Activated CD4-positive, alpha-beta T cell treated with anti-CD3 and anti-CD28 coated beads, Interleukin-2, amount 10 ng/mL, durations not matched to agents 24 days and 14 days (primary cell): Measurements from ENCODE around the gene THYN1. TPM values are rescaled to one million over a fixed set of nuclear protein-coding genes. Genes with fewer than 3 reads are reported as not detected.
"Not testable (repeated sequence)": the region's sequence is repeated elsewhere in the genome, so short reads cannot be mapped to it uniquely, and the experiment has no call there.

Experiments used
- DNase-seq: peaks from one replicate; pipeline ENCODE4 v3.0.0; 2022
- H3K27ac Mint-ChIP-seq: one replicate; pipeline ENCODE4 v1.8.0; 2022; ENCODE audit warnings: mild to moderate bottlenecking, mixed read lengths
- H3K27me3 Mint-ChIP-seq: one replicate; pipeline ENCODE4 v1.8.0; 2022; ENCODE audit warnings: mixed read lengths
- H3K36me3 Mint-ChIP-seq: one replicate; pipeline ENCODE4 v1.8.0; 2022; ENCODE audit warnings: low read depth, mild to moderate bottlenecking, mixed read lengths
- H3K4me1 Mint-ChIP-seq: one replicate; pipeline ENCODE4 v1.8.0; 2021; ENCODE audit warnings: mixed read lengths
- H3K4me3 Mint-ChIP-seq: one replicate; pipeline ENCODE4 v1.8.0; 2022; ENCODE audit warnings: mild to moderate bottlenecking, moderate library complexity, mixed read lengths
- H3K9me3 Mint-ChIP-seq: one replicate; pipeline ENCODE4 v1.8.0; 2021; ENCODE audit warnings: mixed read lengths
- intact Hi-C: fragments of 100-400 bp; cut with micrococcal nuclease; formaldehyde crosslinking; loops from one replicate; pipeline ENCODE4 v1.15.1; 2023
- total RNA-seq: library from RNA; stranded (reverse); gene quantifications from 2 replicates; pipeline ENCODE4 v1.2.3, GENCODE V29; 2022

THYN1 gene
- total RNA-seq, 1 donor from 2014 or later = 69.1 TPM

- Mint-ChIP-seq H3K27me3 (no peaks in the 10 kb centered on the region), H3K36me3 (peaks cover 14% of the 10 kb centered on the region), H3K9me3 (no peaks in the 10 kb centered on the region), H3K27ac (no peak overlapping the region), H3K4me1 (peaks cover 41% of the 10 kb centered on the region), H3K4me3 (no peak overlapping the region)
- no peak for DNase-seq
- intact Hi-C loops = no loop called here
Observed at GRCh38 chr11:134267966-134268365, 14.8 kb upstream of the THYN1 start.

GRCh38 chr11:134267461-134267860 is 14.3 kb upstream of the THYN1 start:
- Mint-ChIP-seq H3K27me3 (no peaks in the 10 kb centered on the region), H3K4me1 (peaks cover 36% of the 10 kb centered on the region)
- intact Hi-C loops = no loop called here

GRCh38 chr11:134266841-134267251 is 13.7 kb upstream of the THYN1 start:
- H3K4me3 Mint-ChIP-seq = no peak overlapping the region
- H3K4me1 Mint-ChIP-seq = peaks cover 33% of the 10 kb centered on the region
- H3K27me3 Mint-ChIP-seq = no peaks in the 10 kb centered on the region
- DNase-seq = no peak
- no peaks in the 10 kb centered on the region for H3K9me3 Mint-ChIP-seq
- intact Hi-C loops = no loop called here
- peaks cover 18% of the 10 kb centered on the region for H3K36me3 Mint-ChIP-seq
- H3K27ac Mint-ChIP-seq = no peak overlapping the region

More at GRCh38 chr11:134267461-134267860, 14.3 kb upstream of the THYN1 start:
- no peak for DNase-seq
- Mint-ChIP-seq H3K9me3 (no peaks in the 10 kb centered on the region), H3K36me3 (peaks cover 17% of the 10 kb centered on the region), H3K27ac (no peak overlapping the region), H3K4me3 (no peak overlapping the region)

- no peak overlapping the region for H3K27ac Mint-ChIP-seq
- intact Hi-C loops = no loop called here
- no peaks in the 10 kb centered on the region for H3K9me3 Mint-ChIP-seq
- H3K4me1 Mint-ChIP-seq = peaks cover 30% of the 10 kb centered on the region
- no peak for DNase-seq
- H3K27me3 Mint-ChIP-seq = no peaks in the 10 kb centered on the region
- no peak overlapping the region for H3K4me3 Mint-ChIP-seq
- peaks cover 21% of the 10 kb centered on the region for H3K36me3 Mint-ChIP-seq
Observed at GRCh38 chr11:134266440-134266839, 13.3 kb upstream of the THYN1 start.

GRCh38 chr11:134264966-134265764 is 12.0 kb upstream of the THYN1 start:
- Mint-ChIP-seq H3K4me3 (no peak overlapping the region), H3K36me3 (peaks cover 26% of the 10 kb centered on the region), H3K27ac (no peak overlapping the region), H3K27me3 (no peaks in the 10 kb centered on the region), H3K9me3 (no peaks in the 10 kb centered on the region), H3K4me1 (peaks cover 22% of the 10 kb centered on the region)
- intact Hi-C loops = no loop called here
- DNase-seq = no peak

- no peaks in the 10 kb centered on the region for H3K27me3 Mint-ChIP-seq
- DNase-seq = peak; percentile 86
- peaks cover 13% of the 10 kb centered on the region for H3K4me1 Mint-ChIP-seq
- peaks cover 38% of the 10 kb centered on the region for H3K36me3 Mint-ChIP-seq
- no peak overlapping the region for H3K4me3 Mint-ChIP-seq
- H3K27ac Mint-ChIP-seq = no peak overlapping the region
- intact Hi-C loops = loop anchor here (1.0 kb wide), 1 partner anchor 8 kb away; no protein-coding TSS in a partner anchor
- no peaks in the 10 kb centered on the region for H3K9me3 Mint-ChIP-seq
Observed at GRCh38 chr11:134261626-134262488, 8.7 kb upstream of the THYN1 start.

GRCh38 chr11:134260983-134261382 is 7.8 kb upstream of the THYN1 start:
- H3K9me3 Mint-ChIP-seq = no peaks in the 10 kb centered on the region
- peaks cover 10% of the 10 kb centered on the region for H3K4me1 Mint-ChIP-seq
- no peaks in the 10 kb centered on the region for H3K27me3 Mint-ChIP-seq
- H3K27ac Mint-ChIP-seq = no peak overlapping the region
- intact Hi-C loops = no loop called here
- H3K36me3 Mint-ChIP-seq = peaks cover 38% of the 10 kb centered on the region
- H3K4me3 Mint-ChIP-seq = no peak overlapping the region
- DNase-seq = no peak

GRCh38 chr11:134260503-134260902 is 7.4 kb upstream of the THYN1 start:
- Mint-ChIP-seq H3K4me1 (peaks cover 11% of the 10 kb centered on the region), H3K4me3 (no peak overlapping the region), H3K36me3 (peaks cover 38% of the 10 kb centered on the region), H3K27me3 (no peaks in the 10 kb centered on the region), H3K9me3 (no peaks in the 10 kb centered on the region), H3K27ac (no peak overlapping the region)
- DNase-seq = no peak
- intact Hi-C loops = no loop called here

- DNase-seq = no peak
- intact Hi-C loops = no loop called here
- H3K9me3 Mint-ChIP-seq = no peaks in the 10 kb centered on the region
- no peak overlapping the region for H3K4me3 Mint-ChIP-seq
- peaks cover 22% of the 10 kb centered on the region for H3K4me1 Mint-ChIP-seq
- H3K27ac Mint-ChIP-seq = no peak overlapping the region
- H3K36me3 Mint-ChIP-seq = peaks cover 35% of the 10 kb centered on the region
- no peaks in the 10 kb centered on the region for H3K27me3 Mint-ChIP-seq
Observed at GRCh38 chr11:134258577-134258976, 5.4 kb upstream of the THYN1 start.

- H3K36me3 Mint-ChIP-seq = peaks cover 29% of the 10 kb centered on the region
- no peak for DNase-seq
- no peak overlapping the region for H3K4me3 Mint-ChIP-seq
- H3K9me3 Mint-ChIP-seq = no peaks in the 10 kb centered on the region
- no peak overlapping the region for H3K27ac Mint-ChIP-seq
- intact Hi-C loops = no loop called here
- H3K27me3 Mint-ChIP-seq = no peaks in the 10 kb centered on the region
- peaks cover 26% of the 10 kb centered on the region for H3K4me1 Mint-ChIP-seq
Observed at GRCh38 chr11:134257101-134257500, 3.9 kb upstream of the THYN1 start.

GRCh38 chr11:134255184-134255561 is 2.0 kb upstream of the THYN1 start:
- H3K4me3 Mint-ChIP-seq, intact Hi-C loops, H3K27ac Mint-ChIP-seq, DNase-seq, H3K27me3 Mint-ChIP-seq, H3K9me3 Mint-ChIP-seq: not testable (repeated sequence)
- Mint-ChIP-seq H3K36me3 (peaks cover 16% of the 10 kb centered on the region), H3K4me1 (peaks cover 27% of the 10 kb centered on the region)

GRCh38 chr11:134254433-134255183 is 1.5 kb upstream of the THYN1 start:
- Mint-ChIP-seq H3K27ac (no peak overlapping the region), H3K9me3 (no peaks in the 10 kb centered on the region), H3K4me1 (peaks cover 26% of the 10 kb centered on the region), H3K27me3 (no peaks in the 10 kb centered on the region), H3K4me3 (peak overlapping the region; percentile 94), H3K36me3 (peaks cover 11% of the 10 kb centered on the region)
- intact Hi-C loops = loop anchor here (1.0 kb wide), 1 partner anchor 8 kb away; no protein-coding TSS in a partner anchor
- no peak for DNase-seq

GRCh38 chr11:134252346-134253187 is 585 bp downstream of the THYN1 start:
- Mint-ChIP-seq H3K36me3 (peaks cover 18% of the 10 kb centered on the region), H3K4me3 (peak overlapping the region; percentile 94), H3K27ac (peak overlapping the region; percentile 88), H3K9me3 (no peaks in the 10 kb centered on the region), H3K27me3 (no peaks in the 10 kb centered on the region), H3K4me1 (peaks cover 27% of the 10 kb centered on the region)
- DNase-seq = peak; percentile 79
- intact Hi-C loops = loop anchor here (1.0 kb wide), 3 partner anchors 23 to 79 kb away; partner anchors contain the start of genes GLB1L2 and VPS26B
